ENCODE data around the gene HNRNPD. TPM values are rescaled to one million over a fixed set of nuclear protein-coding genes. Genes with fewer than 3 reads are reported as not detected.
"Not testable (repeated sequence)": the region's sequence is repeated elsewhere in the genome, so short reads cannot be mapped to it uniquely, and the experiment has no call there.

Gene HNRNPD
- total and polyA plus RNA-seq, 2 of the 8 experiments (the other 6 are each of a cell fraction or from before 2014, with no cell fraction given) = 118 to 646 TPM

- not testable (repeated sequence) for H3K4me2 ChIP-seq (ENCODE audit: insufficient read depth in 1 of 2, low read depth in 2 of 2, low read length in 2 of 2); H3K4me3 ChIP-seq (ENCODE audit: extremely low read depth in 1 of 4, insufficient read depth in 2 of 4, low read depth in 3 of 4, low read length in 4 of 4); H4K20me1 ChIP-seq (replicated peaks in 1 of 2; ENCODE audit: control insufficient read depth in 1 of 2, insufficient read depth in 2 of 2, low read length in 2 of 2); H2AFZ ChIP-seq (ENCODE audit: low read length); H3K9me3 ChIP-seq (ENCODE audit: insufficient read depth in 2 of 2, low read depth in 1 of 2, low read length in 1 of 2); H3K79me2 ChIP-seq (ENCODE audit: control insufficient read depth in 1 of 2, insufficient read depth in 2 of 2, low read length in 2 of 2); H2BK20ac ChIP-seq (ENCODE audit: low read length); H2BK15ac ChIP-seq (ENCODE audit: low read length); H2BK5ac ChIP-seq (ENCODE audit: low read depth, low read length); H2BK12ac ChIP-seq (ENCODE audit: low read depth, low read length); H3K27ac ChIP-seq (ENCODE audit: low read depth, low read length); FAIRE-seq; H4K8ac ChIP-seq (ENCODE audit: extremely low read depth, insufficient read depth, low read length); H3K36me3 ChIP-seq (ENCODE audit: control insufficient read depth in 2 of 4, insufficient read depth in 4 of 4, low read length in 3 of 4); H3K4me1 ChIP-seq (replicated peaks in 1 of 4; ENCODE audit: control insufficient read depth in 3 of 4, insufficient read depth in 4 of 4, low read length in 3 of 4); H3K23ac ChIP-seq (ENCODE audit: insufficient read length); H3K9ac ChIP-seq (replicated peaks in 1 of 4; ENCODE audit: extremely low read depth in 1 of 4, low read depth in 3 of 4, low read length in 3 of 4); DNase-seq (ENCODE audit: low read depth in 1 of 2, low spot score in 2 of 2); H3K27me3 ChIP-seq (replicated peaks in 1 of 4; ENCODE audit: control insufficient read depth in 3 of 4, extremely low read depth in 1 of 4, insufficient read depth in 3 of 4, low read length in 3 of 4); H3K79me1 ChIP-seq (ENCODE audit: low read depth, low read length); H2BK120ac ChIP-seq (replicated peaks; ENCODE audit: low read depth, low read length); H2AK5ac ChIP-seq (ENCODE audit: low read depth, low read length); H3K14ac ChIP-seq (ENCODE audit: insufficient read length); H3K23me2 ChIP-seq (ENCODE audit: low read depth, low read length); H4K5ac ChIP-seq (ENCODE audit: insufficient read length, low read depth, low read length); H3K4ac ChIP-seq (replicated peaks; ENCODE audit: insufficient read length, low read depth, low read length); H3K18ac ChIP-seq (ENCODE audit: extremely low read depth, low read length); H4K91ac ChIP-seq (replicated peaks; ENCODE audit: insufficient read length, low read length); H3K56ac ChIP-seq (replicated peaks; ENCODE audit: insufficient read length, low read depth, low read length)
- WGBS, 2 experiments (ENCODE audit: extremely low coverage in 1 of 2, insufficient coverage in 1 of 2, insufficient read length in 1 of 2, insufficient replicate concordance in 2 of 2, low coverage in 1 of 2, low lambda C conversion rate in 2 of 2, missing lambda C conversion rate in 1 of 2) = 89% methylated on average over 11 of the region's 11 CpGs; no CpG with 5 or more reads in 1 of the 2 experiments
- POLR2A ChIA-PET (ENCODE audit: partially characterized antibody) = interaction anchor here (0.7 to 4.6 kb wide), 7 partner anchors 9 to 64 kb away, joined by 3 to 76 read pairs (median 8); partner anchors contain the start of genes HNRNPD and HNRNPDL
- CTCF ChIA-PET (ENCODE audit: partially characterized antibody) = interaction anchor here (0.7 to 2.1 kb wide), 5 partner anchors 9 to 385 kb away, joined by 3 to 6 read pairs (median 4); no protein-coding TSS in a partner anchor
Measured at GRCh38 chr4:82415061-82415460, 41.3 kb upstream of the HNRNPD start.

Measured in H1 (cell line).